KMS-11 (cell line): ENCODE measurements around the gene USP37.

Experiments
- H2AFZ ChIP-seq: fragments of 200-600 bp; sonication (generic); 2 replicates; pipeline ENCODE4 v1.6.1; 2016; ENCODE audit warnings: antibody characterized with exemption, mixed run types, low read depth
- H3K27ac ChIP-seq: fragments of 200-600 bp; sonication (generic); 2 replicates; pipeline ENCODE4 v1.6.1; 2016; ENCODE audit warnings: mild to moderate bottlenecking, mixed run types
- H3K27me3 ChIP-seq: fragments of 200-600 bp; sonication (generic); 2 replicates; pipeline ENCODE4 v1.6.1; 2017; ENCODE audit warnings: mild to moderate bottlenecking, low read depth, mixed run types, moderate library complexity; ENCODE audit not compliant: insufficient read depth
- H3K36me3 ChIP-seq: fragments of 200-600 bp; sonication (generic); 2 replicates; pipeline ENCODE4 v1.6.1; 2017; ENCODE audit warnings: mild to moderate bottlenecking, mixed run types; ENCODE audit not compliant: insufficient read depth
- H3K4me1 ChIP-seq: fragments of 200-600 bp; sonication (generic); 2 replicates; pipeline ENCODE4 v1.6.1; 2016; ENCODE audit warnings: mild to moderate bottlenecking, low read depth, mixed run types; ENCODE audit not compliant: poor library complexity, severe bottlenecking
- H3K4me2 ChIP-seq: fragments of 200-600 bp; sonication (generic); 2 replicates; pipeline ENCODE4 v1.7.0; 2016; ENCODE audit warnings: mild to moderate bottlenecking, mixed run types
- H3K4me3 ChIP-seq: fragments of 200-600 bp; sonication (generic); IDR thresholded peaks from 2 replicates; pipeline ENCODE4 v1.6.1; 2017; ENCODE audit warnings: low read depth, low read length, mixed read lengths; ENCODE audit not compliant: insufficient read depth
- H3K79me2 ChIP-seq: fragments of 200-600 bp; sonication (generic); 2 replicates; pipeline ENCODE4 v1.6.1; 2016; ENCODE audit warnings: low read depth, mixed run types; ENCODE audit not compliant: insufficient read depth
- H3K9ac ChIP-seq: fragments of 200-600 bp; sonication (generic); 2 replicates; pipeline ENCODE4 v1.6.1; 2016; ENCODE audit warnings: mild to moderate bottlenecking, mixed run types
- H4K20me1 ChIP-seq: fragments of 200-600 bp; sonication (generic); 2 replicates; pipeline ENCODE4 v1.6.1; 2016; ENCODE audit warnings: mild to moderate bottlenecking, mixed run types; ENCODE audit not compliant: insufficient read depth
- CTCF ChIP-seq: fragments of 200-600 bp; sonication (generic); conservative IDR thresholded peaks from 2 replicates; pipeline ENCODE4 v1.6.1; 2017; ENCODE audit warnings: low read depth, mild to moderate bottlenecking, antibody characterized with exemption, low read length, moderate library complexity, mixed read lengths

The USP37 gene

GRCh38 chr2:218405086-218405745 is 162.9 kb downstream of the USP37 start:
- TF ChIP-seq CTCF = no peak
- peaks cover 33% of the 10 kb centered on the region for H3K4me1 ChIP-seq
- H3K4me3 ChIP-seq = peak overlapping the region; percentile 52
- H2AFZ ChIP-seq = no peak overlapping the region
- no peaks in the 10 kb centered on the region for H3K27me3 ChIP-seq
- H3K27ac ChIP-seq = peak overlapping the region; percentile 15; the same call in 1 of the 2 replicates
- peak overlapping the region; percentile 51 for H3K4me2 ChIP-seq
- peaks cover 15% of the 10 kb centered on the region; the same call in 1 of the 2 replicates for H3K79me2 ChIP-seq
- H4K20me1 ChIP-seq = no peaks in the 10 kb centered on the region
- H3K9ac ChIP-seq = no peak overlapping the region
- H3K36me3 ChIP-seq = no peaks in the 10 kb centered on the region

- Histone ChIP-seq H3K4me1 (peaks cover 33% of the 10 kb centered on the region), H3K36me3 (no peaks in the 10 kb centered on the region), H4K20me1 (no peaks in the 10 kb centered on the region), H3K27me3 (no peaks in the 10 kb centered on the region), H3K9ac (no peak overlapping the region), H3K4me2 (no peak overlapping the region), H3K4me3 (no peak overlapping the region), H2AFZ (no peak overlapping the region), H3K79me2 (peaks cover 17% of the 10 kb centered on the region; the same call in 1 of the 2 replicates), H3K27ac (no peak overlapping the region)
- no peak for TF ChIP-seq CTCF
These were observed 163.6 kb downstream of the USP37 start for GRCh38 chr2:218404351-218405085.

- H2AFZ ChIP-seq = no peak overlapping the region
- no peak overlapping the region for H3K9ac ChIP-seq
- H3K27ac ChIP-seq = no peak overlapping the region
- H4K20me1 ChIP-seq = no peaks in the 10 kb centered on the region
- TF ChIP-seq CTCF = no peak
- H3K36me3 ChIP-seq = no peaks in the 10 kb centered on the region
- no peak overlapping the region for H3K4me3 ChIP-seq
- no peak overlapping the region for H3K4me2 ChIP-seq
- no peaks in the 10 kb centered on the region for H3K27me3 ChIP-seq
- peaks cover 33% of the 10 kb centered on the region for H3K4me1 ChIP-seq
- H3K79me2 ChIP-seq = peaks cover 17% of the 10 kb centered on the region; the same call in 1 of the 2 replicates
These were observed 164.3 kb downstream of the USP37 start for GRCh38 chr2:218403810-218404209.

- Histone ChIP-seq H3K27ac (no peak overlapping the region), H3K9ac (no peak overlapping the region), H3K36me3 (no peaks in the 10 kb centered on the region), H3K4me2 (no peak overlapping the region), H3K4me1 (peaks cover 27% of the 10 kb centered on the region), H4K20me1 (no peaks in the 10 kb centered on the region), H2AFZ (no peak overlapping the region), H3K27me3 (no peaks in the 10 kb centered on the region), H3K79me2 (peaks cover 17% of the 10 kb centered on the region; the same call in 1 of the 2 replicates), H3K4me3 (no peak overlapping the region)
- TF ChIP-seq CTCF = no peak
These were observed 165.2 kb downstream of the USP37 start for GRCh38 chr2:218402911-218403411.
